ENCODE measurements around the gene MYMX.

Gene MYMX

GRCh38 chr6:44258921-44259320 lies 42.2 kb downstream of the MYMX start:
- TF ChIP-seq CTCF (IDR thresholded peaks at IDR 0.05), result no peak
- no peak overlapping the region for H3K27ac Mint-ChIP-seq
- H3K4me1 Mint-ChIP-seq, result peaks cover 63% of the 10 kb centered on the region
- no peak for DNase-seq
- H3K27me3 Mint-ChIP-seq (ENCODE audit: low read depth, poor library complexity), result no peaks in the 10 kb centered on the region
- peak overlapping the region; percentile 82 for H3K4me3 Mint-ChIP-seq
- H3K36me3 Mint-ChIP-seq (ENCODE audit: low read depth), result peaks cover 12% of the 10 kb centered on the region
- no peaks in the 10 kb centered on the region for H3K9me3 Mint-ChIP-seq

- no peak for DNase-seq
- no peak for TF ChIP-seq CTCF (IDR thresholded peaks at IDR 0.05)
- no peaks in the 10 kb centered on the region for H3K9me3 Mint-ChIP-seq
- H3K36me3 Mint-ChIP-seq (ENCODE audit: low read depth), result peaks cover 7% of the 10 kb centered on the region
- H3K27me3 Mint-ChIP-seq (ENCODE audit: low read depth, poor library complexity), result no peaks in the 10 kb centered on the region
- peaks cover 63% of the 10 kb centered on the region for H3K4me1 Mint-ChIP-seq
- no peak overlapping the region for H3K4me3 Mint-ChIP-seq
- H3K27ac Mint-ChIP-seq, result no peak overlapping the region
Observed at GRCh38 chr6:44260011-44260410, 43.3 kb downstream of the MYMX start.

GRCh38 chr6:44260451-44261297 lies 43.9 kb downstream of the MYMX start:
- no peak for DNase-seq
- Mint-ChIP-seq H3K36me3 (ENCODE audit: low read depth) (peaks cover 7% of the 10 kb centered on the region), H3K9me3 (no peaks in the 10 kb centered on the region), H3K27ac (no peak overlapping the region), H3K4me3 (no peak overlapping the region), H3K4me1 (peaks cover 60% of the 10 kb centered on the region), H3K27me3 (ENCODE audit: low read depth, poor library complexity) (no peaks in the 10 kb centered on the region)
- no peak for TF ChIP-seq CTCF (IDR thresholded peaks at IDR 0.05)

- no peaks in the 10 kb centered on the region for H3K9me3 Mint-ChIP-seq
- peaks cover 7% of the 10 kb centered on the region for H3K36me3 Mint-ChIP-seq (ENCODE audit: low read depth)
- TF ChIP-seq CTCF (IDR thresholded peaks at IDR 0.05), result no peak
- no peak for DNase-seq
- no peak overlapping the region for H3K4me3 Mint-ChIP-seq
- H3K27ac Mint-ChIP-seq, result no peak overlapping the region
- peaks cover 59% of the 10 kb centered on the region for H3K4me1 Mint-ChIP-seq
- H3K27me3 Mint-ChIP-seq (ENCODE audit: low read depth, poor library complexity), result no peaks in the 10 kb centered on the region
Observed at GRCh38 chr6:44261581-44261980, 44.9 kb downstream of the MYMX start.

- Mint-ChIP-seq H3K36me3 (ENCODE audit: low read depth) (peaks cover 7% of the 10 kb centered on the region), H3K4me1 (peaks cover 63% of the 10 kb centered on the region), H3K4me3 (peak overlapping the region; percentile 92), H3K9me3 (no peaks in the 10 kb centered on the region), H3K27me3 (ENCODE audit: low read depth, poor library complexity) (peaks cover 2% of the 10 kb centered on the region), H3K27ac (no peak overlapping the region)
- no peak for TF ChIP-seq CTCF (IDR thresholded peaks at IDR 0.05)
- no peak for DNase-seq
Observed at GRCh38 chr6:44262467-44263353, 46.0 kb downstream of the MYMX start.
